Measurements from ENCODE around the gene MYO7B. TPM values are rescaled to one million over a fixed set of nuclear protein-coding genes. Genes with fewer than 3 reads are reported as not detected.
"Not testable (repeated sequence)": the region's sequence is repeated elsewhere in the genome, so short reads cannot be mapped to it uniquely, and the experiment has no call there.

The MYO7B gene
- total RNA-seq, 1 donor from 2014 or later, result 3.0 TPM

DNA sequence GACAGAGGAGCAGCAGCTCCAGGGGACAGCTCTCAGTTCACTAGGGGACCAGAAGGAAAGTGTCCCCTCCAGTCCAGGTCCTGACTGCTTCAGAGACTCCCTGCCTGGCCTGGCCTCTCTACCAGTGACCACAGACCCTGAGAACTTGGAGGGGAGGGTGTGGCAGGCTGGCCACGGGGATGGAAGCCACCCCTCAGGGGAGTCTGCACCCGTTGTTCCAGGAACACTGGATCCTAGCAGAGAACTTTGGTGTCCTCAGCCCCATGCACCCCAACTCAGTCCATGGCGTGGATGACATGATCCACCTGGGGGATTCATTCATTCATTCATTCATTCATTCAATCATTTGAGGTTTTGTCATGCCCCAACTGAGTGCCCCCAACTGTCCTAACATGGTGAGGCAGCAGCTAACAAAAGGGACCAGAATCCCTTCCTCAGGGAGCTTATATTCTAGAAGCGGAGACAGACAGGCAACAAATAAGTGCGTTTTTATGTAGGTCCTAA is 31.9 kb downstream of the MYO7B start:
- Mint-ChIP-seq H3K36me3 (ENCODE audit: low read depth) (no peaks in the 10 kb centered on the region), H3K4me1 (peaks cover 15% of the 10 kb centered on the region), H3K27me3 (no peaks in the 10 kb centered on the region), H3K27ac (no peak overlapping the region), H3K9me3 (no peaks in the 10 kb centered on the region), H3K4me3 (no peak overlapping the region)
- POLR2A ChIA-PET, result interaction anchor here (0.6 kb wide), 1 partner anchor 40 kb away, joined by 3 read pairs; no protein-coding TSS in a partner anchor
- ATAC-seq (ENCODE audit: low read depth) (no peak), DNase-seq (no peak)
- intact Hi-C loops (cut with micrococcal nuclease), result no loop called here
- TF ChIP-seq, protein P1, sequence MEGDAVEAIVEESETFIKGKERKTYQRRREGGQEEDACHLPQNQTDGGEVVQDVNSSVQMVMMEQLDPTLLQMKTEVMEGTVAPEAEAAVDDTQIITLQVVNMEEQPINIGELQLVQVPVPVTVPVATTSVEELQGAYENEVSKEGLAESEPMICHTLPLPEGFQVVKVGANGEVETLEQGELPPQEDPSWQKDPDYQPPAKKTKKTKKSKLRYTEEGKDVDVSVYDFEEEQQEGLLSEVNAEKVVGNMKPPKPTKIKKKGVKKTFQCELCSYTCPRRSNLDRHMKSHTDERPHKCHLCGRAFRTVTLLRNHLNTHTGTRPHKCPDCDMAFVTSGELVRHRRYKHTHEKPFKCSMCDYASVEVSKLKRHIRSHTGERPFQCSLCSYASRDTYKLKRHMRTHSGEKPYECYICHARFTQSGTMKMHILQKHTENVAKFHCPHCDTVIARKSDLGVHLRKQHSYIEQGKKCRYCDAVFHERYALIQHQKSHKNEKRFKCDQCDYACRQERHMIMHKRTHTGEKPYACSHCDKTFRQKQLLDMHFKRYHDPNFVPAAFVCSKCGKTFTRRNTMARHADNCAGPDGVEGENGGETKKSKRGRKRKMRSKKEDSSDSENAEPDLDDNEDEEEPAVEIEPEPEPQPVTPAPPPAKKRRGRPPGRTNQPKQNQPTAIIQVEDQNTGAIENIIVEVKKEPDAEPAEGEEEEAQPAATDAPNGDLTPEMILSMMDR (IDR thresholded peaks at IDR 0.05), result no peak
- CTCF ChIA-PET, result no interaction called here

DNA sequence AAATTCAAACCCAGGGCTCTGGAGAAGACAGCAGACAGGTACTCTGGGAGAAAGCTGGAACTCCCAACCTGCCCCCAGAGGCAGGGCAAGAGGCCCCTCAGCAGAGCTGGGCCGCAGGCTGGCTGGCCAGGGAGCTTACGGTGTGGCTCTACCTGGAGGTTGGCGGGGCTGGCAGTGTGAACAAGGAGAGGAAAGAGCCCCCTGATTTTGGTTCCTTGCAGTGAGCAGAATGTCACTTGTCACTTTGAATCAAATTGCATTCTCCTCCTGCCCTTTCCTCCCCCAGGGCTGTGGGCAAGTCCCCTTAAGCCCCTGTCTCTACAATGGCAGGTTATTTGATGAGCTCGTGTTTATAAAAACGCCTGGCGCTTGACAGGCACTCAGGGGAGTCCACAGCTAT is 32.6 kb downstream of the MYO7B start:
- ChIA-PET POLR2A (interaction anchor here (0.9 kb wide), 1 partner anchor 84 kb away, joined by 3 read pairs; no protein-coding TSS in a partner anchor), CTCF (no interaction called here)
- Mint-ChIP-seq H3K27me3 (no peaks in the 10 kb centered on the region), H3K4me1 (peaks cover 17% of the 10 kb centered on the region), H3K4me3 (no peak overlapping the region), H3K36me3 (ENCODE audit: low read depth) (no peaks in the 10 kb centered on the region), H3K27ac (no peak overlapping the region), H3K9me3 (no peaks in the 10 kb centered on the region)
- intact Hi-C loops (cut with micrococcal nuclease), result no loop called here
- TF ChIP-seq, protein P1 (IDR thresholded peaks at IDR 0.05), result no peak
- ATAC-seq (ENCODE audit: low read depth), result no peak
- DNase-seq, result no peak

DNA sequence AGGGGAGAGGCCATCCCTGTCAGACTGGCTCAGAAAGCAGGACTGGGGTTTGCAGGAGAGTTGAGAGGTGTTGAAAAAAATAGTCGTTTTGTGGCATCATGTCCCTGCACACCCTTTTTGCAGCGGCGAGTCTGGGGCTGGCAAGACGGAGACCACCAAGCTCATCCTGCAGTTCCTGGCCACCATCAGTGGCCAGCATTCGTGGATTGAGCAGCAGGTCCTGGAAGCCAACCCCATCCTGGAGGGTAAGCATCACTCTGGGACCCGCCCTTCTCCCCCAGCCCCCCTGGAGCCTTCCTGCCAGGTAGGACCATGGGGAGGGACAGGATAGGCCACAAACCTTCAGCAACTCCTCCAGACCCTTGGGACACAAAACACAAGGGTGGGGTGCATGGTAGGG is 34.2 kb downstream of the MYO7B start:
- POLR2A ChIA-PET, result no interaction called here
- H3K4me3 Mint-ChIP-seq, result no peak overlapping the region
- H3K27me3 Mint-ChIP-seq, result no peaks in the 10 kb centered on the region

DNA sequence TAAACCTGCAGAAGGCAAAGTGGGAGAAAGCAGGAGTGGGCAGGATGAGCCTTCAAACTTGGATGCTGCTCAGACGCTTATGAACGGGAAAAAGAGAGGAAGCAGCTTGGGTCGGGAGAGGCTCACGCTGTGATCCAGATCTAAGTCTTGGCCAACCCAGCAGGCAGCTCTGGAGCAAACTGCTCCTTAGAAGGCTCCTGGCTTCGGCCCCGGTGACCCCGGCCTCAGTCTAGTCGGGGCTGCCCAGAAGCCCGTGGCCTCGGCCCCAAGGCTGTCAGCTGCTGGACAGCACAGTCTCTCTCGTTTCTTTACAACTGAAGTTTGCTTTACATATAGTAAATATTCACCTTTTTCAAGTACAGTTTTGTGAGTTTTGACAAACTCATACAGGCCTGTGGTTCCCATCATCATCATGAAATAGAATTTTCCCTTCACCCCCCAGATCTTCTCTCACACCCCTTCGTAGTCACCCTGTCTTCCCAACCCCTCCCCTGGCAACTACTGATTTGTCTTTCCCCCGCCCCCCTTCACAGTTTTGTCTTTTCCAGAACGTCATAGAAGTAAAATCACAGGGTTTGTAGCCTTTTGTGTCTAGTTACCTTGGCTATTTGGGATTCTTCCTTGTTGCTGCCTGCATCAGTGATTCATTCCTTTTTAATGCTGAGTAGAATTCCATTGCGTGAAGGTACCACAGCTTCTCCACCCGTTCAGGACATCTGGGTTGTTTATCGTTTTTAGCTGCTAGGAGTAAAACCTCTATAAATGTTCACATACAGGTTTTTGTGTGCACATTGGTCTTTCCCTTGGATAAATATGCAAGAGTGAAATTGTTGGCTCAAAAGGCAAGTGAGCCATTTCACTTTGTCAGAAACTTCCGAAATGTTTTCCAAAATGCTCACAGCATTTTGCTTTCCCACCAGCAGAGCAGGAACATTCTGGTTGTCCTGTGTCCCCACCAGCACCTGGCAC is 35.1 kb downstream of the MYO7B start:
- TF ChIP-seq, protein P1 (IDR thresholded peaks at IDR 0.05), result no peak
- peaks cover 24% of the 10 kb centered on the region for H3K4me1 Mint-ChIP-seq
- no peak for DNase-seq
- no peak for ATAC-seq (ENCODE audit: low read depth)
- no peaks in the 10 kb centered on the region for H3K27me3 Mint-ChIP-seq
- intact Hi-C loops (cut with micrococcal nuclease), result no loop called here
- no peaks in the 10 kb centered on the region for H3K9me3 Mint-ChIP-seq
- no peak overlapping the region for H3K27ac Mint-ChIP-seq
- no peaks in the 10 kb centered on the region for H3K36me3 Mint-ChIP-seq (ENCODE audit: low read depth)
- ChIA-PET POLR2A (interaction anchor here (0.6 kb wide), 1 partner anchor 30 kb away, joined by 3 read pairs; no protein-coding TSS in a partner anchor), CTCF (no interaction called here)
- no peak overlapping the region for H3K4me3 Mint-ChIP-seq

More for the DNA sequence above, 34.2 kb downstream of the MYO7B start:
- CTCF ChIA-PET, result no interaction called here
- no peak for DNase-seq
- H3K36me3 Mint-ChIP-seq (ENCODE audit: low read depth), result no peaks in the 10 kb centered on the region
- H3K4me1 Mint-ChIP-seq, result peaks cover 15% of the 10 kb centered on the region
- no peak overlapping the region for H3K27ac Mint-ChIP-seq
- intact Hi-C loops (cut with micrococcal nuclease), result no loop called here
- ATAC-seq (ENCODE audit: low read depth), result no peak
- H3K9me3 Mint-ChIP-seq, result no peaks in the 10 kb centered on the region
- TF ChIP-seq, protein P1 (IDR thresholded peaks at IDR 0.05), result no peak

DNA sequence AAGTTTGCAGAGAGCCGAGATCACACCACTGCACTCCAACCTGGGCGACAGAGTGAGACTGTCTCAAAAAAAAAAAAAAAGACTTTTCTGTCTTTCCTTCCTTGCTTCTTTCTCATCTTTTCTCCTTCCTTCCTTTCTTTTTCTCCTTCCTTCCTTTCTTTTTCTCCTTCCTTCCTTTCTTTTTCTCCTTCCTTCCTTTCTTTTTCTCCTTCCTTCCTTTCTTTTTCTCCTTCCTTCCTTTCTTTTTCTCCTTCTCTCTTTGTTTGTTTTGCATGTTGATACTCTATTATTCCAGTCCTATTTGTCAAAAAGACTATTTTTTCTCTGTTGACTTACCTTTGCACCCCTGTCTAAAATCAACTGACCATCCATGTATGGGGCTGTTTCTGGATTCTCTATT is 36.9 kb downstream of the MYO7B start:
- H3K4me3 Mint-ChIP-seq; H3K9me3 Mint-ChIP-seq; POLR2A ChIA-PET; H3K27me3 Mint-ChIP-seq; H3K36me3 Mint-ChIP-seq (ENCODE audit: low read depth); intact Hi-C loops (cut with micrococcal nuclease); ATAC-seq (ENCODE audit: low read depth); CTCF ChIA-PET; H3K27ac Mint-ChIP-seq; DNase-seq: not testable (repeated sequence)
- peaks cover 42% of the 10 kb centered on the region for H3K4me1 Mint-ChIP-seq

All from activated B cell treated with CpG ODN at 0.5 μM for 24 hours (primary cell).